ENCODE results near the gene CRACDL. TPM values are rescaled to one million over a fixed set of nuclear protein-coding genes. Genes with fewer than 3 reads are reported as not detected.

CRACDL gene
- polyA plus RNA-seq, 1 donor (not counting 4 experiments of a cell fraction or from before 2014, with no cell fraction given), result 1.6 TPM

- dilution Hi-C loops (cut with MboI; ENCODE audit: extremely low pct_ligation_motif_present, low sequenced_read_pairs), result no loop called here
- H3K9ac ChIP-seq (ENCODE audit: control insufficient read depth, extremely low read depth, insufficient read depth, low read length), result no peak overlapping the region
- H4K20me1 ChIP-seq (ENCODE audit: control insufficient read depth, extremely low read depth, insufficient read depth, low read length), result no peaks in the 10 kb centered on the region
- no peak overlapping the region for H2AFZ ChIP-seq (ENCODE audit: control insufficient read depth, low read length)
- no peak overlapping the region for H3K27ac ChIP-seq (ENCODE audit: control insufficient read depth, insufficient read depth, low read length)
- H3K27me3 ChIP-seq (ENCODE audit: control insufficient read depth, extremely low read depth, insufficient read depth, low read length), result no peaks in the 10 kb centered on the region
- TF ChIP-seq EZH2 (IDR thresholded peaks at IDR 0.05; ENCODE audit: low read length) (no peak), CTCF (optimal IDR thresholded peaks at IDR 0.05 in 1 of 3, IDR thresholded peaks at IDR 0.05 in 1 of 3, conservative IDR thresholded peaks at IDR 0.05 in 1 of 3; ENCODE audit: extremely low read depth in 1 of 3, insufficient read depth in 2 of 3, low read length in 3 of 3) (no peak)
- no peaks in the 10 kb centered on the region for H3K36me3 ChIP-seq (ENCODE audit: control insufficient read depth in 2 of 2, extremely low read depth in 1 of 2, insufficient read depth in 2 of 2, low read length in 2 of 2)
- no peak for DNase-seq (ENCODE audit: low read depth, low spot score)
- H3K4me1 ChIP-seq (ENCODE audit: control insufficient read depth, extremely low read depth, insufficient read depth, low read length), result peaks cover 2% of the 10 kb centered on the region
- H3K79me2 ChIP-seq (ENCODE audit: control insufficient read depth, insufficient read depth, low read length), result no peaks in the 10 kb centered on the region
- no peak overlapping the region for H3K4me3 ChIP-seq (ENCODE audit: control insufficient read depth in 2 of 3, extremely low read depth in 1 of 3, insufficient read depth in 2 of 3, low read depth in 1 of 3, low read length in 3 of 3)
- no peak overlapping the region for H3K4me2 ChIP-seq (ENCODE audit: control insufficient read depth, extremely low read depth, insufficient read depth, low read depth, low read length)
- H3K9me1 ChIP-seq (ENCODE audit: control insufficient read depth, extremely low read depth, insufficient read depth, low read length), result no peaks in the 10 kb centered on the region
- FAIRE-seq, result no peak
- no peaks in the 10 kb centered on the region for H3K9me3 ChIP-seq (ENCODE audit: control insufficient read depth, low read depth, low read length)
These were observed 171.5 kb downstream of the CRACDL start for GRCh38 chr2:98764499-98764898.

GRCh38 chr2:98763209-98763951 lies 172.6 kb downstream of the CRACDL start:
- no peaks in the 10 kb centered on the region for H3K79me2 ChIP-seq (ENCODE audit: control insufficient read depth, insufficient read depth, low read length)
- DNase-seq (ENCODE audit: low read depth, low spot score) (no peak), FAIRE-seq (no peak)
- no peak overlapping the region for H3K4me2 ChIP-seq (ENCODE audit: control insufficient read depth, extremely low read depth, insufficient read depth, low read depth, low read length)
- H2AFZ ChIP-seq (ENCODE audit: control insufficient read depth, low read length), result no peak overlapping the region
- H3K36me3 ChIP-seq (ENCODE audit: control insufficient read depth in 2 of 2, extremely low read depth in 1 of 2, insufficient read depth in 2 of 2, low read length in 2 of 2), result no peaks in the 10 kb centered on the region
- no peak for TF ChIP-seq CTCF (optimal IDR thresholded peaks at IDR 0.05 in 1 of 3, IDR thresholded peaks at IDR 0.05 in 1 of 3, conservative IDR thresholded peaks at IDR 0.05 in 1 of 3; ENCODE audit: extremely low read depth in 1 of 3, insufficient read depth in 2 of 3, low read length in 3 of 3)
- no peak for TF ChIP-seq EZH2 (IDR thresholded peaks at IDR 0.05; ENCODE audit: low read length)
- no peaks in the 10 kb centered on the region for H3K9me1 ChIP-seq (ENCODE audit: control insufficient read depth, extremely low read depth, insufficient read depth, low read length)
- no peaks in the 10 kb centered on the region for H4K20me1 ChIP-seq (ENCODE audit: control insufficient read depth, extremely low read depth, insufficient read depth, low read length)
- no peak overlapping the region for H3K4me3 ChIP-seq (ENCODE audit: control insufficient read depth in 2 of 3, extremely low read depth in 1 of 3, insufficient read depth in 2 of 3, low read depth in 1 of 3, low read length in 3 of 3)
- no peak overlapping the region for H3K27ac ChIP-seq (ENCODE audit: control insufficient read depth, insufficient read depth, low read length)
- H3K9ac ChIP-seq (ENCODE audit: control insufficient read depth, extremely low read depth, insufficient read depth, low read length), result no peak overlapping the region
- no peaks in the 10 kb centered on the region for H3K27me3 ChIP-seq (ENCODE audit: control insufficient read depth, extremely low read depth, insufficient read depth, low read length)
- H3K9me3 ChIP-seq (ENCODE audit: control insufficient read depth, low read depth, low read length), result no peaks in the 10 kb centered on the region
- peaks cover 5% of the 10 kb centered on the region for H3K4me1 ChIP-seq (ENCODE audit: control insufficient read depth, extremely low read depth, insufficient read depth, low read length)
- dilution Hi-C loops (cut with MboI; ENCODE audit: extremely low pct_ligation_motif_present, low sequenced_read_pairs), result no loop called here

Data from keratinocyte (primary cell).